KG1 (cell line): ENCODE results near the gene RAMP1.
"Not testable (repeated sequence)": the region's sequence is repeated elsewhere in the genome, so short reads cannot be mapped to it uniquely, and the experiment has no call there.

ENCODE experiments used
- DNase-seq: peaks from one replicate; lab custom pipeline; 2025; lab: John Stamatoyannopoulos, UW

RAMP1 gene

GRCh38 chr2:237859533-237860272, at the start of gene RAMP1:
Gene RAMP1 (plus strand): TSS chr2:237859623. CDS start chr2:237859676, 53 bp downstream.
- peak; percentile 17 for DNase-seq

GRCh38 chr2:237815637-237816036, 43.8 kb upstream of the RAMP1 start:
- DNase-seq: no peak

DNA sequence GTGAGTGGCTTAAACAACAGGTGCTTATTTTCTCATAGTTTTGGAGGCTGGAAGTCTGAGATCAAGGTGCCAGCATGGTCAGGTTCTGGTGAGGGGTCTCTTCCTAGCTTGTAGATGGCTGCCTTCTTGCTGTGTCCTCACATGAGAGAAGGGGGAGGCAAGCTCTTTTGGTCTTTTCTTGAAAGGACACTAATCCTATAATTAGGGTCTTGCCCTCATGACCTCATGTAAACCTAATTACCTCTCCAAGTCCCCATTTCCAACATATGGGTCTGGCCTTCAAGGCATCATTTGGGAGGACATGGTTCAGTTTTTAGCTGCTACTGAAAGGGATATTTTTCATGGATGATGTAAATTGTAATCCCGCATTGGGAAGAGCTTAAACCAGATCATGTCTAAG, 42.9 kb upstream of the RAMP1 start:
- no peak for DNase-seq

GRCh38 chr2:237818066-237818473, 41.4 kb upstream of the RAMP1 start:
- no peak for DNase-seq

GRCh38 chr2:237819231-237819630, 40.2 kb upstream of the RAMP1 start:
- DNase-seq: no peak

DNA sequence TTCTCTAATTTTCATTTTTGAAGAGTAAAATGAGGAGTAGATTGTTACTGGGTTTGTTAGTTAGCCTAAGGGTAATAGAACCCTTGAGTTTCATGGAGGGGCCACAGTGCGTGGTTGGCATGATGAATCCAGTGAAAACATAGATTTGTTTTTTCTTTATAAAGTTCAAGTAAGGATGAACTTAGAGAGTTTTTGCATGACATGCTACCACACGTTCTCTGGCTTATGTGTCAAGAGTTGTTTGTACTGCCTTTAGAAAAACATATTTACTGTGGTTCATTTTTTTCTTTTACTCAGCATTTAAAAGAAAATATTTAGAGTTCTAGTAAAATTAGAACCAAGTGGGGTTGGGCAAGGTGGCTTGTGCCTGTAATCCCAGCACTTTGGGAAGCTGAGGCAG, 39.0 kb upstream of the RAMP1 start:
- no peak for DNase-seq

GRCh38 chr2:237823544-237823943, 35.9 kb upstream of the RAMP1 start:
- DNase-seq: no peak

GRCh38 chr2:237824085-237824484, 35.3 kb upstream of the RAMP1 start:
- DNase-seq: no peak

DNA sequence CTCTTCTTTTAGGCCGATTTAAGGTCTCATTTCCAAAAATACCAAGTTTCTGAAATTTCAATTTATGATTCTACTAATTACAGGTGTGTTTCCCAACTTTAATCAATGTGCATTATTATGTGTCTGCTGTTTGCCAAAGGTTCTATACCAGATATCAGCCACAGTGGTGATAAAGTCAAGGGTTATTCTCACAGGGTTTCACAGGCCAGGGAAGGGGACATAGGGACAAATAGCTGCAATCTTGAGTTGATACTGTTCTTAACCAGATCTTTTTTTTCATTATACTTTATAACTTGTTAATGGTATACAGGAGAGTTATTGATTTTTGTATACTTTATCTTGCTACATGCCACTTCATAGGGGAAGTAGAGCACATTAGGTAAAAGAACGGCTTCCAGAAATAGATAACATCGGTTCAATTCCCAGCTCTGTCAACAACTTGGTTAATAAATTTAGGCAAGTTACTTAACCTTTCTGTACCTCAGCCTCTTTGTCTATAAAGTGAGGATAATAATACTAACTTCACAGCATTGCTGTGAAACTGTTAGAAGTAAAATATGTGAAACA, 31.9 kb upstream of the RAMP1 start:
- no peak for DNase-seq

DNA sequence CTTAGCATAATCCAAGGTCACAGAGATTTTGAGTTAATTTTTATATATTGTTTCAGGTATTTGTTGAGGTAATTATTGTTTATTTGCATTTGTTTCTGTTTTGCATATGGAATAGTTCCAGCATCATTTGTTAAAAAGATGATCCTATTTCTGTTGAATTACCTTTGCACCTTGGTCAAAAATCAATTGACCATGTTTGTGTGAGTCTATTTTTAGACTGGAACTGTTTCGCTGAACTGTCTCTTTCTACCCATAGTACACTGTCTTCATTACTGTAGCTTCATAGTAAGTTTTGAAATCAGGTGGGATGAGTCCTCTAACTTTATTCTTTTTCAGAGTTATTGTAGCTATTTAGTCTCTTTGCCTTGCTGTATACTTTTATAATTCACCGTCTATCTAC, 28.9 kb upstream of the RAMP1 start:
- DNase-seq: no peak

DNA sequence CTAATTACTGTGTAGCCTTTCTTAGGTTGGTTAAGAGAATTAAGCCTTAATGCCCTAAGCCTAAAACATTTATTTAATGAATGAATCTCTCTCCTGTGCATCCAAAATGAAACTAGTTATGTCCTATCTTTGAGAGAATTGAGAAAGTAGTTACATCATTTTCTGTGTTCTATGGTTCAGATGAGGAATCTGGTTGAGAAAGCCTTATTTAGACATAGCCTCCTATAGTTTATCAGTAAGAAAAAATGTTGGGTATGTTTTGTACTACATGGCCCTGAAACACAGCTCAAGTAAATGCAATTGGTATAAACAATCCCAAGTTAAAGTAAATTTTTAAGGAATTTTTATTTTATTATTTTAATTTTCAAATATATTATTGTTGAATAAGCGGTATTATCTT, 25.9 kb upstream of the RAMP1 start:
- DNase-seq: no peak

DNA sequence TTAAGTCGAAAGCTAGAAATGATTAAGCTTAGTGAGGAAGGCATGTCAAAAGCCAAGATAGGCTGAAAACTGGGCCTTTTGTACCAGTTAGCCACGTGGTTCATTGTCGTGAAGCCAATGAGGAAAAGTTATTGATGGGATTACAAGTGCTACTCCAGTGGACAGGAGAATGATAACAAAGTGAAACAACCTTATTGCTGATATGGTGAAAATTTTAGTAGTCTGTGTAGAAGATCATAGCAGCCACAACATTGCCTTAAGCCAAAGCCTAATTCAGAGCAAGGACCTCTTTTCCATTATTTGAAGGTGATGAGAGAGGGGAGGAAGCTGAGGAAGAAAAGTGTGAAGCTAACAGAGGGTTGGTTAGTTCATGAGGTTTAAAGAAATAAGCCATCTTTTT, 24.1 kb upstream of the RAMP1 start:
- no peak for DNase-seq

DNA sequence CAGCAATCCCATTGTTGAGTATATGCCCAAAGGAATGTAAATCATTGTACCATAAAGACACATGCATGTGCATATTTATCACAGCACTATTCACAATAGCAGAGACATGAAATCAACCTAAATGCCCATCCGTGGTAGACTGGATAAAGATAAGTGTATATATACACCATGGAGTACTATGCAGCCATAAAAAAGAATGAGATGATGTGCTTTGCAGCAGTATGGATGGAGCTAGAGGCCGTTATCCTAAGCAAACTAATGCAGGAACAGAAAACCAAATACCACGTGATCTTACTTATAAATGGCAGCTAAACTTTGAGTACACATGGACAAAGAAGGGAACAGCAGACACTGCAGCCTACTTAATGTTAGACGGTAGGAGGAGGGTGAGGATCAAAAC, 18.4 kb upstream of the RAMP1 start:
- DNase-seq: no peak

DNA sequence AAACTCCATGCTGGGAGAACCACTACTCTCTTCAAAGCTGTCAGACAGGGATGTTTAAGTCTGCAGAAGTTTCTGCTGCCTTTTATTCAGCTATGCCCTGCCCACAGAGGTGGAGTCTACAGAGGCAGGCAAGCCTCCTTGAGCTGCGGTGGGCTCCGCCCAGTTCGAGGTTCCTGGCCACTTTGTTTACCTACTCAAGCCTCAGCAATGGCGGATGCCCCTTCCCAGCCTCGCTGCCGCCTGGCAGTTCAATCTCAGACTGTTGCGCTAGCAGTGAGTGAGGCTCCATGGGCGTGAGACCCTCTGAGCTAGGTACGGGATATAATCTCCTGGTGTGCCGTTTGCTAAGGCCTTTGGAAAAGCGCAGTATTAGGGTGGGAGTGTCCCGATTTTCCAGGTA, 10.5 kb upstream of the RAMP1 start:
- not testable (repeated sequence) for DNase-seq

GRCh38 chr2:237854295-237854694, 5.1 kb upstream of the RAMP1 start:
- no peak for DNase-seq

GRCh38 chr2:237857791-237858190, 1.6 kb upstream of the RAMP1 start:
- no peak for DNase-seq

DNA sequence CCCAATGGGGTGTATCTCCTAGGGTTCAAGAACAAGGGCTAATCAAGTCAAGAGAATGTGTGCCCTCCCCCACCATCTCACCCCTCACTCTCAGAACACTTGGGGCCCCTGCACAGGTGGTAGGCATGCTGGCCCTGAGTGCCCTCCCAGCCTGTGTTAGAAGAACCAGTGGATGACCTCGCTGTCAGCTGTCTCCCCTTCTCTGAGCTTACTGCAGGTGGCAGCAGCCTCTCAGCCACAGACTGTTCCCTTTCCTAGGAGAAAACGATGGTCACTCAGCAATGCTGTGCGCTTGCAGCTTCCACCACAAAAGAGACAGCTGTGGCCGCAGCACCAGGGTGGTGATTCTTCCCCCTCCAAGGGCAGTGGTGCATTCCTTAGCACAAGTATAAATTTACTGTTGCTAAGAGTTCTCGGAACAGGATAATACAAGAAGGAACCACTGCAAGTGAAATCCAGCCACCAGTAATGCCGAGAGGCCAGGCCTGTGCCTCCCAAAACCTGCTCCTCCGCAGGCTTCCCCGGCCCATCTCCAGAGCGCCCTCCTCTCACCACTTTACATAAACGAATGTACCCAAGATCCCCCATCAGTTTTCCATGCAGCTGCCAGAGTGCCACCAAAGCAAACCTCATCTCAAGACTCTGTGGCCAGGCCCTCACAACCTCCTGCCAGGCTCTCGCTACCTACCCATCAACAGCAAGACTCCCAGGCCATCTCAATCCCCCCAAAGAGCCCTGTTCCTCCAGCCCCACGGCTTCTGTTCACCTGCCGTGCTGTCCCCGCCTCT, 935 bp upstream of the RAMP1 start:
- peak; percentile 41 for DNase-seq

DNA sequence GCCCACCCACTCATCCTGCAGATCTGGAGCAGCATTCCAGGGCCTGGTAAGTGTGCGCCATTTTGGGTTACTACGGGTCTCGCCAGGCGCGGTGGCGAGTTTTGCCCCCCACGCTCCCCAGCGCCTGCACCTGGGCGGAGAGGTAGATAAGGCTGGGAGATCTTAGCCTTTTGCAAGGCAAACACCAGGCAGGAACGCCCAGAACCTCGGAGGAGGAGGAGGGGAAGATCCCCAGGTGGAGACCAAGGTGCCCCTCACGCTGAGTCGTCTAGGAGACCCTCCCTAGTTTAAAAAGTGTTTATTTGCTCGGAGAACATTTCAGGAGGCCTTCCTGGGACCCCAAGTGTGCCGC, 365 bp upstream of the RAMP1 start:
- DNase-seq: no peak

DNA sequence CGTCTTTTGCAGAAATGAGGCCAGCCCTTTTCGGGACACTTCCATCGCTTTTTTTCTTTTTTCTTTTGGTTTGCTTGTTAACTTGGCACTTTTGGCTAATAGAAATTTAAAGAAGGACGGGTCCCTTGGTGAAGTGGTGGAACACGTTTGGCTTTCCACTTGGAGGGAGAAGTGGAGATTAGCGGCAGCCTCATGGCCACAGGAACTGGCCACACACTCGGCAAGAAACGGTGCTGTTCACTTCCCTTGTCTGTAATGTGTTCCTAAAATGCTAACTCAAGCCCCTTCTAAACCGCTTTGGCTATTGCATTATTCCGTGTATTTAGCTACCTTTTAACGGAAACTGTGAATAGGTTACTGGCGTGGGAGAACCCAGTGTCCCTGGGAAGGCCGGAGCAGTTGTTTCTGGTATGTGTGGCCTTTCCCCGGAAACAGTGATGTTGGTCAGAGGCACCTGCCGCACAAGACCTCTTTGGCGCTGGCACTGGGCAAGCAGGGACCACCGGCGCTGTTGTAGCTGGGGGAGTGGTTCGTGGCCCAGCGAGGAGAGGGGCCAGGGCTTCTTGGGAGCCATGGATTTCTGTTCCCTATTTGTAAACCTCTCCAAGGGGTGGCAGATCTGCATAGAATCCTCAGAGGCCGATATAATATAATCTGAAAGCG, 981 bp downstream of the RAMP1 start:
- no peak for DNase-seq

DNA sequence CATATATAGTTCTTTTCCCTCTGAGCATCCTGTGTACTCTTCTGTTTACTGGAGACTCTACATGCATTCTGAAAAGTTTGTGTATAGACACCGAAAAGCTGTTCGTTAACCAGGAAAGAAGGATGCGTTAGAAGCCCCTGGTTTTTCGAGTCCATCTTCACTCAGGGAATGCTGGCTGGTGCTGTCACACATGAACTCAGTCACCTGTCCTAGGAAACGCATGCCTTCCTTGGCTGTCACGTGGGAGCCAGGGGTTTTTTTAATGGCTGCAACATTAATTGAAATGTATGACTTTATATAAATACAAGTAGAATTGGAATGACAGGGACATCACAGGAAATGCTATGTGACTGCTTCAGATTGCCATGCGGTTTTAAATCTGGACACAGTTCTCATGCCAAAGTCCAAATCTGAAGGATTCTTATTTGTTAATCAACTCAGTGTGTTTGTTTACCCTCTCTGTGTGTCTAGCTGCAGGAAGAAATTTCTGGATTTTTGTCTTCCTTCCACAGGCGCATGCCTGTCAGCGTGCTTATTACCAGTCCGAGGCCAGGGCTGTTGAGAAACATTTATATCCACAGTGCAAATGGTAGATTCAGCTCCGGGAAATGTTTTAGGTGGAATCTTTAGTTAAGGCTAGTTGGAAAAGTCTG, 2.6 kb downstream of the RAMP1 start:
- DNase-seq: no peak

DNA sequence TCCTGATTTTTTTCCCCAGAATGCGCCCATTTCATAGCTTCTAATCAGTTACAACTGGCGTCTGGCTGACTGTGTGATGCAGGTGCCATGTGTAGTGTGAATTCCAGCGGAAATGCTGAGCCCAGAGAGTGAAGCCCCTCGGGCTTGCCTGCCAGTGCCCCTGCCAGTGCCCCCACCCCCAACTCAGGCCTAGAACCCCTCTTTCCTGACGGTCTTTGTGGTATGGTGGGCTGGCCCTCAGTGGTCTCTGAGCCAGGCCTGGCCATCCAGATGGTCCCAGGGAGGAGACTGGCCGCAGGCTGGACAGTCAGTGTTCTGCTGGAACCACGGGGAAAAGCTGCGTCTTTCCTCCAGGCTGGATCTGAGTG, 3.1 kb downstream of the RAMP1 start:
- DNase-seq: no peak

DNA sequence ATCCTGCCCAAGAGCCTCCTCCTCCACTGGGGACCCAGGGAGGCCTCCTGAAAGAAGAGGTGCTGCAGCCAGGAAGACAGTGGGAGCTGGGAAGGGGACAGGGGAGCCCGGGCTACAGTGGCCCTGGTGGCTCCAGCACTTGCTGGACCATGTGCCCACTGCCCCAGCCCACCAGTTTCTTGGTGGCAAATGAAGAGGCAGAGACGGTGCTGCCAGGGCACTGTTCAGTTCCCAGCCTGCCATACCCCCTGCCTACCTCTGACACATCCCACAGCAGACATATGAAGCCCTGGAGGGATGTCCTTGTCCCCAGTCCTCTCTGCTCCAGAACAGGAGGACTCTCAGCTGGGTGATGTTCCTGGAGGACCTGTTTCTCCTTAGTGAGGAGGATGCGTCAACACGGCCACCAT, 3.7 kb downstream of the RAMP1 start:
- DNase-seq: no peak
